Activated CD8-positive, alpha-beta memory T cell treated with anti-CD3 and anti-CD28 coated beads, Interleukin-2, amount 50 U/mL, for 48 hours (primary cell): Measurements from ENCODE around the gene ARHGAP12.

Experiments
- DNase-seq: peaks from one replicate; pipeline ENCODE4 v3.0.0-alpha.2; 2020

The ARHGAP12 gene

DNA sequence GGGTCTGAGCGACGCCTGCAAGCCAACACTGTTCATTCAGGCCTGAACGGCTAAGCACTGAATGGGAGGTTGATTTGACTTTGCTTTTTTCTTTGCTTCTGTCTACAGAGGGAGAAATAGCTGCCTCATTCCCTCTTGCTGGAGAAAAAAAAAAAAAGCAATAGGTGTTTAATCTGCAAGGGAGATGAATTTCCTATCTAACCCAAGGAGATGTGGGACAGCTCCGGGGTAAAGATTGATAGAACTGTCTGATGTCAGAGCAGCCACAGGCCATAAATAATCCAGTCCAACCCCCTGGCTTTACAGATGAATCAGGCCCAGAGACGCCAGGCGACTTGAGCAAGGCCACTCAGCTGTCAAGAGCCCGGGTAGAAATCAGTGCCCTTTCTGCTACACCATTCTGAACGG lies 168.0 kb downstream of the ARHGAP12 start:
- no peak for DNase-seq

DNA sequence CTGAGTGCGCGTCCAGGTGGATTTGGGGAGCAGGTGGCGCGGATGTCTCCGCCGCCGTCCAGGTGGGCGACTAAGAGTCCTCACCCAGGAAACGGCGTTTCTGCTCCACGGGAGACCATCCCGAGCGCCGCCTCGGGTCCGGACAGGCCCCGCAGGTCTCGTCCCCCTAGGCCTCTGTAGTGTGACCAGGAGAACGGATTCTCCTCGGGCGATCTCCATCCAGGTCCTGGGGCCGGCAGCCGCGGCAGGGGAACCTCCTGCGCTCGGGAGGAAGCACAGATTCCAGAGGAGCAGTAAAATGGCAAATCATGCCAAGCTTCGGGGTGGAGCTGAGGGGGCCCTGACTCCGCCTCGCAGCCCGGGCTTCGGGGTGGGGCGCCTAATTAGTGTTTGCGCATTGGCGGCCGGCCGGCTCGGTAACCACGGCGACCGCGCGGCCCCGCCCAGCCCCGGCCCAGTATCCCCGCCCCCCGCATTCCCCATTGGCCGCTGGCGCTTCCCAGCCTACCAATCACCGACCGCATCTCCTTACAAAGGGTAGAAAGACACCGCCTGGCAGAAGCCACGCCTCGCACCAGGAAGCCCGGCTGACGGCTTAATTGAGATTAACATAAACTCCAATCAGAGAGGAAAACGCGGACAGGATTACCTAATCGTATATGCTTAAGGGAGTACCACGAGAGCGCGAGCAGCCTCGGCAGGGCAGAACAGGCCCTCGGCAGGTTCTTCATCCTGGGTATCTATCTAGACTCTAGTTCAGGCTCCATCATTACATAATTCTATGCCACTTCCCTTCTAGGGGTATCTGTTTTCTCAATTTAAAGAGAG lies 168.6 kb downstream of the ARHGAP12 start:
- DNase-seq = peak; percentile 94

DNA sequence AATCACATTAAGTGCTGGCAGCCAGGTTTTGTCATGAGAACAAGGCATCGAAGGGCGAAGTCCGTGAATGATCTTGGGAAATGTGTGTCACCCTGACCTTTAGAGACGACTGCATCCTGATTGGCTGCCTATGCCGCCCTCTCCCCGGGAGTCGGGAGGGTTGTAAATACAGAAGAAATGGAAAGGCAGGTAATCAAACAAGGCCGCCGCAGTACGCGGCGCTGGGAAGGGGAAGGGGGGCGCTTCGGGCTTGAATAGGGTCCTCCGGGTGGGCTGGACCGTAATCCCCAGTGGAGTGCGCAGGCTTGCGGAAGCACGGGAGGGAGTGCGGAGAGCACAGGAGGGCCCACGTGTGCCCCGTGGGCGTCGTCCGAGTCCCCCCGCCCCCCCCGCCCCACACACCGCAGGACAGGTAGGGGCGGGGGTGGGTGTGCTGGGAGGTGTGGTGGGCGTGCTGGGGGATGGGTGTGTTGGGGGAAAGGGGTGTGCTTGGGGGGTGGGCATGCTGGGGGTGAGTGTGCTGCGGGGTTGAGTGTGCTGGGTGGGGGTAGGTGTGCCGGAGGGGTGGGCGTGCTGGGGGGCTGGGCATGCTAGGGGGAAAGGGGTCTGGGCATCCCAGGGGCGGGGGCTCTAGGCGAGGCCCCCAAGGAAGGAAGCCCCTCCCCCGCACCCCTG lies 169.4 kb downstream of the ARHGAP12 start:
- peak; percentile 81 for DNase-seq

DNA sequence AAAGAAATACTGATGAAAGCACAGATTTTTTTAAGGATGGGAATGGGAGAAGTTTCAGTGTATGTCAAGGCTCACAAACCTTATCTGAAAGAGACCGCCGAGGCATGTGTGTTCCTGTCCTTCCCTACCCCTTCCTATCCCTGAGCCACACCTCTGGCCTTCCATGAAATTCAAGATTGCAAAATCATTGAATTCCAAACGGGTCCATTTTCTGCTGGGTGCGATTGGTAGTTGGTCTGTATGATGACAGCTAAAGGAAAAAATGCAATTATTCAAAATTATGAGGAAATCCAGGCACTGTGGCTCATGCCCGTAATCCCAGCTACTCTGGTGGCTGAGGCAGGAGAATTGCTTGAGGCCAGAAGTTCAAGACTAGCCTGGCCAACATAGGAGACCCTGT lies 170.1 kb downstream of the ARHGAP12 start:
- no peak for DNase-seq

DNA sequence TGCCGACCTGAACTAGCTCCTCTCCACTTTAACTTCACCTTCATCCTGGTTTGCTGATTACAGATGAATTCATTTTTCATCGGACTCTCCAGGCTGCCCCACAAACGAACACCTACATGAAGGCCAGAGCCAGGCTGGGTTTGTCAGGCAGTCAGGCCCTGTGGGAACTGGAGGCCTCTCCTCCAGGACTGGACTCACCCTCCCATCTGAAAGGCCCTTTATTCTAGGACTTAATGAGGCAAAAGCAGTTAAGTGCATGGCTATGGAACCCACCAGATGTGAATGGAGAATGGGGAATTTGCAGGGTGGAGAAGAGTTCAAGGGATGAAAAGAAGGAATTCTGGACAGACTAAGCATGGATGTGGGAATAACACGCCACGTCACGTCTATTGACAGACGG lies 170.8 kb downstream of the ARHGAP12 start:
- no peak for DNase-seq

GRCh38 chr10:31757386-31757791 lies 171.2 kb downstream of the ARHGAP12 start:
- no peak for DNase-seq

GRCh38 chr10:31756729-31757110 lies 171.9 kb downstream of the ARHGAP12 start:
- DNase-seq = no peak

DNA sequence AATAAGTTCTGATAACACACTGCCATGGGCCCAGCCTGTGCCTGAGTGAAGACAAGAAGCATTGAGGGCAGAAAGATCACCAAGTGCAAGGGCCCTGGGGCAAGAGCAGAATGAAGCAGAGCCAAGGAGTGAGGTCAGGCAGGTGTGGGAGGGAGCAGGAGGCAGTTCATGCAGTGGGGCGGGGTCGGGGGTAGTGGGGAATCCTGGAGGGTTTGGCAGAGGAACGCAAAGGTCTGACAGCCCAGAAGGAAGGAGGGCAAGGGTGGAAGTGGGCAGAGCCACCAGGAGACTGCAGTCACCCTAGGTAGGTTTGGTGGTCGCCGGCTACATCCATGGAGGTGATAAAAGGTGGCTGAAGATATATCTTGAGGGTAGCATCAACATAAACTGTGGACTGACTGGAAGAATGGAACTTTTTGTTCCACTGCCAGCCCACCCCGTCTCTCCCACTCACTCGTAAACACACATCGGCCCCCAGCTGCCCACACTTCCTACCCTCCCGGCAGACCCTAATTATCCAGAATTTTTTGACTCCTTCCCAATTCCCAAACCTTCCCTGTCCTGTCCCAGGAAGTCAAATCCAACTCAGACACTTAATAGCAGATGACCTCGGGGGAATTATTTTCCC lies 172.4 kb downstream of the ARHGAP12 start:
- DNase-seq = no peak
